ENCODE measurements around the gene MACROH2A2. TPM values are rescaled to one million over a fixed set of nuclear protein-coding genes. Genes with fewer than 3 reads are reported as not detected.
A peak's percentile ranks its signal among the peaks of the same experiment; 100 is the strongest.

MACROH2A2 gene
- total and polyA plus RNA-seq, 2 of the 13 experiments (the other 11 are each of a cell fraction or from before 2014, with no cell fraction given) = 9.8 to 43.1 TPM

DNA sequence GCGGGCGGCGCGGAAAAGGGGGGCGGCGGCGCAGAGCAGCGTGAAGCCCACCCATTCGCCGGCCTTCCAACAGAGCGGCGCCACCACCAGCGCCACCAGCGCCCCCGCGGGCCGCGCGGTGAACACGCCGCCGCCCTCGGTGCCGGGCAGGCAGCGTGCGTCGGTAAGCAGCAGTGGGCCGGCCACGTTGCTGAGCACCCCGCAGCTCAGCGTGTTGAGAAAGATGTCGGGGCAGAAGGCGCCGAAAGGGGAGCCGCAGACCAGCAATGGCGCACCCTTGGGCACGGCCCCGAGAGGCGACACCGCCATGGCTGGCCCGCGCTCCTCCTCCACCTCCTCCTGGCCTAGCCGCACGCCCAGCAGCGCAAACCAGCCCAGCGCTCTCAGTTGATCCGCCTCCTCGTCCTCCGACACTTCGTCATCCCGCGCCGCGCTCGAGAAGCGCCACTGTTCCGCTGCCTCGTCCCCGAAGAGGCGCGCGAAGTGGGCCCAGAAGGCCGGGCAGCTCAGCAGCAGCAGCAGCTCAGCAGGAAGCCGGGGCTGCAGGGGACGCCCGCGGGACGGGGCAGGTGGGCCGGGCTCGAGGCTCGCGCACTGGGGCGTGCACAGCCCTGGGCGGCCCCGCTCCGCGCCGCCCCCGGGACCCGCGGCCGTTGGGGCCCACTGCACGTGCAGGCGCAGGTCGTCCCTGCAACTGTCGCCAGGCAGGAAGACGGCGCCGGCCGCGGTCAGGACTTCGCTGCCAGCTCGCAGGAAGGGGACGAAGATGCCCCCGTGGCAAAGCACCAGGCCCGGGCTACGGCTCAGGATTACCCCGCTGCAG, 93.2 kb downstream of the MACROH2A2 start (continued):
- TF ChIP-seq, protein P1, sequence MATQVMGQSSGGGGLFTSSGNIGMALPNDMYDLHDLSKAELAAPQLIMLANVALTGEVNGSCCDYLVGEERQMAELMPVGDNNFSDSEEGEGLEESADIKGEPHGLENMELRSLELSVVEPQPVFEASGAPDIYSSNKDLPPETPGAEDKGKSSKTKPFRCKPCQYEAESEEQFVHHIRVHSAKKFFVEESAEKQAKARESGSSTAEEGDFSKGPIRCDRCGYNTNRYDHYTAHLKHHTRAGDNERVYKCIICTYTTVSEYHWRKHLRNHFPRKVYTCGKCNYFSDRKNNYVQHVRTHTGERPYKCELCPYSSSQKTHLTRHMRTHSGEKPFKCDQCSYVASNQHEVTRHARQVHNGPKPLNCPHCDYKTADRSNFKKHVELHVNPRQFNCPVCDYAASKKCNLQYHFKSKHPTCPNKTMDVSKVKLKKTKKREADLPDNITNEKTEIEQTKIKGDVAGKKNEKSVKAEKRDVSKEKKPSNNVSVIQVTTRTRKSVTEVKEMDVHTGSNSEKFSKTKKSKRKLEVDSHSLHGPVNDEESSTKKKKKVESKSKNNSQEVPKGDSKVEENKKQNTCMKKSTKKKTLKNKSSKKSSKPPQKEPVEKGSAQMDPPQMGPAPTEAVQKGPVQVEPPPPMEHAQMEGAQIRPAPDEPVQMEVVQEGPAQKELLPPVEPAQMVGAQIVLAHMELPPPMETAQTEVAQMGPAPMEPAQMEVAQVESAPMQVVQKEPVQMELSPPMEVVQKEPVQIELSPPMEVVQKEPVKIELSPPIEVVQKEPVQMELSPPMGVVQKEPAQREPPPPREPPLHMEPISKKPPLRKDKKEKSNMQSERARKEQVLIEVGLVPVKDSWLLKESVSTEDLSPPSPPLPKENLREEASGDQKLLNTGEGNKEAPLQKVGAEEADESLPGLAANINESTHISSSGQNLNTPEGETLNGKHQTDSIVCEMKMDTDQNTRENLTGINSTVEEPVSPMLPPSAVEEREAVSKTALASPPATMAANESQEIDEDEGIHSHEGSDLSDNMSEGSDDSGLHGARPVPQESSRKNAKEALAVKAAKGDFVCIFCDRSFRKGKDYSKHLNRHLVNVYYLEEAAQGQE (IDR thresholded peaks at IDR 0.05; ENCODE audit: borderline replicate concordance in 1 of 2, low read depth in 1 of 2, low read length in 2 of 2) = no peak
- no peak for TF ChIP-seq FOXJ3 (CRISPR knock-in tag; IDR thresholded peaks at IDR 0.05; ENCODE audit: borderline replicate concordance)
- peak; percentile 43; the same call in 1 of the 2 replicates for TF ChIP-seq ZNF331 (CRISPR knock-in tag; IDR thresholded peaks at IDR 0.05)
- peak; percentile 30; the same call in 1 of the 2 replicates for TF ChIP-seq NFKB2 (CRISPR knock-in tag; IDR thresholded peaks at IDR 0.05; ENCODE audit: borderline replicate concordance)
- TF ChIP-seq, protein P2, sequence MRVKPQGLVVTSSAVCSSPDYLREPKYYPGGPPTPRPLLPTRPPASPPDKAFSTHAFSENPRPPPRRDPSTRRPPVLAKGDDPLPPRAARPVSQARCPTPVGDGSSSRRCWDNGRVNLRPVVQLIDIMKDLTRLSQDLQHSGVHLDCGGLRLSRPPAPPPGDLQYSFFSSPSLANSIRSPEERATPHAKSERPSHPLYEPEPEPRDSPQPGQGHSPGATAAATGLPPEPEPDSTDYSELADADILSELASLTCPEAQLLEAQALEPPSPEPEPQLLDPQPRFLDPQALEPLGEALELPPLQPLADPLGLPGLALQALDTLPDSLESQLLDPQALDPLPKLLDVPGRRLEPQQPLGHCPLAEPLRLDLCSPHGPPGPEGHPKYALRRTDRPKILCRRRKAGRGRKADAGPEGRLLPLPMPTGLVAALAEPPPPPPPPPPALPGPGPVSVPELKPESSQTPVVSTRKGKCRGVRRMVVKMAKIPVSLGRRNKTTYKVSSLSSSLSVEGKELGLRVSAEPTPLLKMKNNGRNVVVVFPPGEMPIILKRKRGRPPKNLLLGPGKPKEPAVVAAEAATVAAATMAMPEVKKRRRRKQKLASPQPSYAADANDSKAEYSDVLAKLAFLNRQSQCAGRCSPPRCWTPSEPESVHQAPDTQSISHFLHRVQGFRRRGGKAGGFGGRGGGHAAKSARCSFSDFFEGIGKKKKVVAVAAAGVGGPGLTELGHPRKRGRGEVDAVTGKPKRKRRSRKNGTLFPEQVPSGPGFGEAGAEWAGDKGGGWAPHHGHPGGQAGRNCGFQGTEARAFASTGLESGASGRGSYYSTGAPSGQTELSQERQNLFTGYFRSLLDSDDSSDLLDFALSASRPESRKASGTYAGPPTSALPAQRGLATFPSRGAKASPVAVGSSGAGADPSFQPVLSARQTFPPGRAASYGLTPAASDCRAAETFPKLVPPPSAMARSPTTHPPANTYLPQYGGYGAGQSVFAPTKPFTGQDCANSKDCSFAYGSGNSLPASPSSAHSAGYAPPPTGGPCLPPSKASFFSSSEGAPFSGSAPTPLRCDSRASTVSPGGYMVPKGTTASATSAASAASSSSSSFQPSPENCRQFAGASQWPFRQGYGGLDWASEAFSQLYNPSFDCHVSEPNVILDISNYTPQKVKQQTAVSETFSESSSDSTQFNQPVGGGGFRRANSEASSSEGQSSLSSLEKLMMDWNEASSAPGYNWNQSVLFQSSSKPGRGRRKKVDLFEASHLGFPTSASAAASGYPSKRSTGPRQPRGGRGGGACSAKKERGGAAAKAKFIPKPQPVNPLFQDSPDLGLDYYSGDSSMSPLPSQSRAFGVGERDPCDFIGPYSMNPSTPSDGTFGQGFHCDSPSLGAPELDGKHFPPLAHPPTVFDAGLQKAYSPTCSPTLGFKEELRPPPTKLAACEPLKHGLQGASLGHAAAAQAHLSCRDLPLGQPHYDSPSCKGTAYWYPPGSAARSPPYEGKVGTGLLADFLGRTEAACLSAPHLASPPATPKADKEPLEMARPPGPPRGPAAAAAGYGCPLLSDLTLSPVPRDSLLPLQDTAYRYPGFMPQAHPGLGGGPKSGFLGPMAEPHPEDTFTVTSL (CRISPR knock-in tag; IDR thresholded peaks at IDR 0.05; ENCODE audit: borderline replicate concordance) = no peak
- TF ChIP-seq MEF2D (CRISPR knock-in tag; IDR thresholded peaks at IDR 0.05) = no peak
- no peak for TF ChIP-seq ZNF230 (CRISPR knock-in tag; IDR thresholded peaks at IDR 0.05)
- TF ChIP-seq ZIK1 (CRISPR knock-in tag; IDR thresholded peaks at IDR 0.05; ENCODE audit: borderline replicate concordance, low read depth) = peak; percentile 27; the same call in 1 of the 2 replicates
- TF ChIP-seq STAT5B (CRISPR knock-in tag; IDR thresholded peaks at IDR 0.05) = 0 out of 2 replicates have a peak, but pooled peaks have one; percentile 51
- no peak for TF ChIP-seq LCORL (IDR thresholded peaks at IDR 0.05)
- no peak for TF ChIP-seq LCORL (CRISPR knock-in tag; IDR thresholded peaks at IDR 0.05)
- TF ChIP-seq ZNF709 (CRISPR knock-in tag; IDR thresholded peaks at IDR 0.05) = peak; percentile 89; the same call in 1 of the 2 replicates
- peak; percentile 57; the same call in 1 of the 2 replicates for TF ChIP-seq ZNF205 (CRISPR knock-in tag; IDR thresholded peaks at IDR 0.05)
- TF ChIP-seq PRPF4 (IDR thresholded peaks at IDR 0.05; ENCODE audit: low read depth, low read length, poor library complexity, severe bottlenecking) = no peak
- TF ChIP-seq ZNF570 (CRISPR knock-in tag; IDR thresholded peaks at IDR 0.05; ENCODE audit: borderline replicate concordance) = no peak; the same call in 1 of the 2 replicates
- no peak for TF ChIP-seq PHF5A (CRISPR knock-in tag; IDR thresholded peaks at IDR 0.05; ENCODE audit: low read depth, unreplicated experiment)
- no peak for TF ChIP-seq ZNF510 (CRISPR knock-in tag; IDR thresholded peaks at IDR 0.05; ENCODE audit: low read depth)
- no peak for TF ChIP-seq SRSF9 (IDR thresholded peaks at IDR 0.05; ENCODE audit: borderline replicate concordance, insufficient read depth, low read depth, low read length, poor library complexity, severe bottlenecking)
